Measurements from ENCODE around the gene ZBTB16.

- TF ChIP-seq, protein P1, sequence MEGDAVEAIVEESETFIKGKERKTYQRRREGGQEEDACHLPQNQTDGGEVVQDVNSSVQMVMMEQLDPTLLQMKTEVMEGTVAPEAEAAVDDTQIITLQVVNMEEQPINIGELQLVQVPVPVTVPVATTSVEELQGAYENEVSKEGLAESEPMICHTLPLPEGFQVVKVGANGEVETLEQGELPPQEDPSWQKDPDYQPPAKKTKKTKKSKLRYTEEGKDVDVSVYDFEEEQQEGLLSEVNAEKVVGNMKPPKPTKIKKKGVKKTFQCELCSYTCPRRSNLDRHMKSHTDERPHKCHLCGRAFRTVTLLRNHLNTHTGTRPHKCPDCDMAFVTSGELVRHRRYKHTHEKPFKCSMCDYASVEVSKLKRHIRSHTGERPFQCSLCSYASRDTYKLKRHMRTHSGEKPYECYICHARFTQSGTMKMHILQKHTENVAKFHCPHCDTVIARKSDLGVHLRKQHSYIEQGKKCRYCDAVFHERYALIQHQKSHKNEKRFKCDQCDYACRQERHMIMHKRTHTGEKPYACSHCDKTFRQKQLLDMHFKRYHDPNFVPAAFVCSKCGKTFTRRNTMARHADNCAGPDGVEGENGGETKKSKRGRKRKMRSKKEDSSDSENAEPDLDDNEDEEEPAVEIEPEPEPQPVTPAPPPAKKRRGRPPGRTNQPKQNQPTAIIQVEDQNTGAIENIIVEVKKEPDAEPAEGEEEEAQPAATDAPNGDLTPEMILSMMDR (IDR thresholded peaks at IDR 0.05): no peak
- TF ChIP-seq EZH2 (IDR thresholded peaks at IDR 0.05): no peak
- TF ChIP-seq EZH2phosphoT487 (IDR thresholded peaks at IDR 0.05): no peak
Observed at GRCh38 chr11:114273071-114273470, 213.6 kb downstream of the ZBTB16 start.

Data from neural progenitor cell (in vitro differentiated cells).